Testis (tissue), 3 donors: ENCODE measurements around the gene CLASRP. TPM values are rescaled to one million over a fixed set of nuclear protein-coding genes. Genes with fewer than 3 reads are reported as not detected.
A peak's percentile ranks its signal among the peaks of the same experiment; 100 is the strongest.

ENCODE experiments used
- DNase-seq: peaks from one replicate; pipeline ENCODE4 v3.0.0-alpha.2; 2019
- H3K27ac ChIP-seq, 2 donors: fragments of 200-600 bp; sonication (generic); one replicate each; pipeline ENCODE4 v1.5.1; 2019
- H3K27me3 ChIP-seq: fragments of 200-600 bp; sonication (generic); one replicate; pipeline ENCODE4 v1.5.1; 2019
- H3K36me3 ChIP-seq: fragments of 200-600 bp; sonication (generic); one replicate; pipeline ENCODE4 v1.5.1; 2017; ENCODE audit warnings: low read depth; ENCODE audit errors: missing control alignments
- H3K4me1 ChIP-seq: fragments of 200-600 bp; sonication (generic); one replicate; pipeline ENCODE4 v1.5.1; 2019
- H3K4me3 ChIP-seq, 2 donors: fragments of 200-600 bp; sonication (generic); one replicate each; pipeline ENCODE4 v1.5.1; 2017 to 2019
- H3K9me3 ChIP-seq: fragments of 200-600 bp; sonication (generic); one replicate; pipeline ENCODE4 v1.5.1; 2017
- POLR2A ChIP-seq: fragments of 450-650 bp; IDR thresholded peaks from one replicate; pipeline ENCODE4 v1.6.1; 2017; ENCODE audit warnings: antibody characterized with exemption, mild to moderate bottlenecking, moderate library complexity
- WGBS, 2 donors: methylation state at CpG; one replicate each; pipeline ENCODE4 v1.1.5; 2018; 5-methylcytosine and 5-hydroxymethylcytosine counted together
- intact Hi-C: fragments of 100-400 bp; cut with DNase I; formaldehyde crosslinking; loops from one replicate; pipeline ENCODE4 v1.15.1; 2023; ENCODE audit warnings: low total_unique reads
- polyA plus RNA-seq: library from polyadenylated mRNA; stranded (reverse); fragments of 350-450 nt; fragmentation: Illumina TruSeq; extraction: RNeasy Lipid Tissue Mini Kit (QIAGEN cat#74804); gene quantifications from one replicate; pipeline ENCODE4 v1.2.3, GENCODE V29; 2014; ENCODE audit warnings: low read depth, low replicate concordance; ENCODE audit not compliant: insufficient read depth
- total RNA-seq, 2 donors: library from RNA; depleted of rRNA; stranded (reverse); fragments of >200 nt; gene quantifications; one replicate each; pipeline ENCODE4 v1.2.3, GENCODE V29; 2016
- TF ChIP-seq, protein P1 (sequence below), 3 experiments: fragments of 450-650 bp in 2 of 3; fragments of 200-600 bp in 1 of 3; sonication (generic) in 1 of 3; IDR thresholded peaks; one replicate each; pipeline ENCODE4 v1.5.1; 2016 to 2019; ENCODE audit warnings: antibody characterized with exemption in 3 of 3, mild to moderate bottlenecking in 2 of 3, moderate library complexity in 1 of 3

The CLASRP gene
- total and polyA plus RNA-seq, 3 donors from 2014 or later = 76.1 to 132 (median 113) TPM

GRCh38 chr19:45001087-45001739, 37.6 kb upstream of the CLASRP start, which contains the start of gene RELB:
Gene RELB, plus strand, starts transcription at chr19:45001464. Its CDS starts 116 bp downstream, at chr19:45001580.
- peak; percentile 94 for DNase-seq
- Histone ChIP-seq H3K27me3 (no peaks in the 10 kb centered on the region), H3K36me3 (no peaks in the 10 kb centered on the region), H3K4me1 (peaks cover 4% of the 10 kb centered on the region), H3K9me3 (no peaks in the 10 kb centered on the region), H3K4me3 (peak within 1 kb of the TSS; percentile 78 to 82), H3K27ac (peak within 1 kb of the TSS; percentile 96 to 98)
- intact Hi-C loops = no loop called here
- WGBS, 2 donors = 0% methylated on average over 7 to 32 of the region's 79 CpGs
- TF ChIP-seq, protein P1, sequence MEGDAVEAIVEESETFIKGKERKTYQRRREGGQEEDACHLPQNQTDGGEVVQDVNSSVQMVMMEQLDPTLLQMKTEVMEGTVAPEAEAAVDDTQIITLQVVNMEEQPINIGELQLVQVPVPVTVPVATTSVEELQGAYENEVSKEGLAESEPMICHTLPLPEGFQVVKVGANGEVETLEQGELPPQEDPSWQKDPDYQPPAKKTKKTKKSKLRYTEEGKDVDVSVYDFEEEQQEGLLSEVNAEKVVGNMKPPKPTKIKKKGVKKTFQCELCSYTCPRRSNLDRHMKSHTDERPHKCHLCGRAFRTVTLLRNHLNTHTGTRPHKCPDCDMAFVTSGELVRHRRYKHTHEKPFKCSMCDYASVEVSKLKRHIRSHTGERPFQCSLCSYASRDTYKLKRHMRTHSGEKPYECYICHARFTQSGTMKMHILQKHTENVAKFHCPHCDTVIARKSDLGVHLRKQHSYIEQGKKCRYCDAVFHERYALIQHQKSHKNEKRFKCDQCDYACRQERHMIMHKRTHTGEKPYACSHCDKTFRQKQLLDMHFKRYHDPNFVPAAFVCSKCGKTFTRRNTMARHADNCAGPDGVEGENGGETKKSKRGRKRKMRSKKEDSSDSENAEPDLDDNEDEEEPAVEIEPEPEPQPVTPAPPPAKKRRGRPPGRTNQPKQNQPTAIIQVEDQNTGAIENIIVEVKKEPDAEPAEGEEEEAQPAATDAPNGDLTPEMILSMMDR (IDR thresholded peaks at IDR 0.05) = no peak
- TF ChIP-seq POLR2A = no peak

DNA sequence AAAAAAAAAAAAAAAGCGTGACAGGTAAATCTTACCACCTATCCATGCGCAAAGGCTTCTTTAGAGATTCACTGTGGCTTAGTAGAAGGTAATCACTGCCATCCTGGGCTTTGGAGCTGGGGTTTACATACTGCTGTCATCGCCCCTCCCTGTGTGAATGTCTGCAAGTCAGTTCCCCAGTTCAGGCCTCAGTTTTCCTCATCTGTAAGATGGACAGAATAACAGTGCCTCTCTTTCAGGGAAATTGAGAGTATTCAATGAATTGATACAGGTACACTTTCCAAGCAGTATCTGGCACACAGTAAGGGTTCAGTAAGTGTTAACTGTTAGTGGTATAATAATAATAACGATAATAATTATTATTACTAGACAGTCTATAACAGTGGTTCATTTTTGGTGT, 35.4 kb upstream of the CLASRP start:
- intact Hi-C loops = no loop called here
- Histone ChIP-seq H3K27ac (no peak overlapping the region), H3K36me3 (no peaks in the 10 kb centered on the region), H3K27me3 (no peaks in the 10 kb centered on the region), H3K4me1 (peaks cover 4% of the 10 kb centered on the region), H3K4me3 (no peak overlapping the region), H3K9me3 (no peaks in the 10 kb centered on the region)
- TF ChIP-seq POLR2A = no peak
- TF ChIP-seq, protein P1 (IDR thresholded peaks at IDR 0.05) = no peak
- DNase-seq = no peak
- WGBS, 2 donors = 52 to 85% methylated on average over 4 of the region's 4 CpGs

DNA sequence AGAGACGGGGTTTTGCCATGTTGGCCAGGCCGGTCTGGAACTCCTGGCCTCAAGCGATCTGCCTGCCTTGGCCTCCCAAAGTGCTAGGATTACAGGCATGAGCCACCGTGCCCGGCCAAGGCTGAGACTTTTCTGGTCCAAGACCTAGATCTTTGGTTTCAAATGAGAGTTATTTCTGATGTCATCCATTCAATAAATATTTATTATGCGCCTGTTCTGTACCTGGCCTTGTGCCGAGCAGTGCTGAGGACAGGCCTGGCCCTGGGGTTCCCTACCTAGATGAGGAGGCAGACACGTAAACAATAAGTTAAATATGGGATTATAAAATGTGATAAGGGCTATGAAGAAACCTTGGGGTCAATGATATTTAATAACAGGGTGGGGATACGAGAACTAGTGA, 33.1 kb upstream of the CLASRP start:
- Histone ChIP-seq H3K27ac (no peak overlapping the region), H3K4me1 (peaks cover 4% of the 10 kb centered on the region), H3K9me3 (no peaks in the 10 kb centered on the region), H3K4me3 (no peak overlapping the region), H3K27me3 (no peaks in the 10 kb centered on the region), H3K36me3 (no peaks in the 10 kb centered on the region)
- 93 to 94% methylated on average over 9 of the region's 9 CpGs for WGBS, 2 donors
- no peak for DNase-seq
- TF ChIP-seq, protein P1 (IDR thresholded peaks at IDR 0.05) = no peak
- no peak for TF ChIP-seq POLR2A
- intact Hi-C loops = no loop called here

DNA sequence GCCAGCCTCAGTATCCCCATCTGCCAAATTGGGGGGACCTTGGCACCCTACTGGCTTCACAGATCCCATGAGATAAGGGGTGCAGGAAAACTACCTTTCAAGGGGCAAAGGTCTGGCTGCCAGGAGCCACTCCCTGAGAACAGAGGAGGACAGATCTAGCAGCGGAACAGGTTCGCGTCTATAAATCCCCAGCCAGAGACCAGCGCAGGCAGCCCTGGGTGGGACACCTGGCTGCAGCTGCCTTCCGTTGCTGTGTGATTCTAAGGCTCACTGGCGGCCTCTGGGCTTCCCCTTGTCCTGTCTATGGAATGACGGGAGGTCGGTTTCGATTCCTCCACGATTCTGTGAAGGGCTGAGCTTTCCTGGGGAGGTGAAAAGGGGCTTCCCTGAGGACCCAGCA, 30.3 kb upstream of the CLASRP start:
- WGBS, 2 donors = 87 to 94% methylated on average over 10 of the region's 10 CpGs

More for the DNA sequence above, 30.3 kb upstream of the CLASRP start:
- TF ChIP-seq POLR2A = no peak
- TF ChIP-seq, protein P1 (IDR thresholded peaks at IDR 0.05) = no peak
- no peak for DNase-seq
- no peak overlapping the region for H3K4me3 ChIP-seq
- no peaks in the 10 kb centered on the region for H3K36me3 ChIP-seq
- H3K9me3 ChIP-seq = no peaks in the 10 kb centered on the region
- intact Hi-C loops = no loop called here
- no peak overlapping the region for H3K27ac ChIP-seq
- H3K4me1 ChIP-seq = no peaks in the 10 kb centered on the region
- no peaks in the 10 kb centered on the region for H3K27me3 ChIP-seq
